ENCODE measurements around the gene HOXC11.
A peak's percentile ranks its signal among the peaks of the same experiment; 100 is the strongest.

Gene HOXC11

DNA sequence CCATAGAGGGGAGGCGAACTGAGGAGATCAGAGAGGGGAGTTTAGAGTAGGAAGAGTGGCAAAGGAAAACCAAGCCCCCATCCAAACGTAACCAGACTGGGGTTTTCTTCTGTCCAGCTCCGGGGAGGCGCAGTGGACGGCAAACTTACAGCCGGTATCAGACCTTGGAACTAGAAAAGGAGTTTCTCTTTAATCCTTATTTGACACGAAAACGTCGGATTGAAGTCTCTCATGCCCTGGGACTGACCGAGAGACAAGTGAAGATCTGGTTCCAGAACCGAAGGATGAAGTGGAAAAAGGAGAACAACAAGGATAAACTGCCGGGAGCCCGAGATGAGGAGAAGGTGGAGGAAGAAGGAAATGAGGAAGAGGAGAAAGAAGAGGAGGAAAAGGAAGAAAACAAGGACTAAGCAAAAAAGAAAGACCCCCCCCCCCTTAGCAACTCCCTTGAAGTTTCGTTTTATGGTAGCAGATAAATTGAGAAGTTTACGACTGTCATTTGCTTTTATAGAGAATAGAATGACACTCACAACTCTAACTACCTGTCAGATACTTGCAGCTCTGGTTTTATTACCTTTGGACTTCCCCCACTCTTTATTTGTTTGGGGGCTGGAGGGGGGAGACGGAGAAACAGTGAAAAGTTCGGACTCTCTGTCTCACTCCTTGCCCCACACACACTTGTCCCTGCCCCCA, 38.2 kb downstream of the HOXC11 start:
- Histone ChIP-seq H3K4me3 (ENCODE audit: low read depth, low read length) (no peak overlapping the region), H3K9ac (ENCODE audit: low read depth, low read length) (no peak overlapping the region), H3K9me3 (ENCODE audit: control insufficient read depth, insufficient read depth, low read length) (no peaks in the 10 kb centered on the region), H3K27me3 (ENCODE audit: control insufficient read depth, insufficient read depth, low read length) (peaks cover 95% of the 10 kb centered on the region), H3K36me3 (ENCODE audit: control insufficient read depth, insufficient read depth, low read length) (no peaks in the 10 kb centered on the region), H3K4me1 (ENCODE audit: control insufficient read depth, insufficient read depth, low read length) (no peaks in the 10 kb centered on the region)

DNA sequence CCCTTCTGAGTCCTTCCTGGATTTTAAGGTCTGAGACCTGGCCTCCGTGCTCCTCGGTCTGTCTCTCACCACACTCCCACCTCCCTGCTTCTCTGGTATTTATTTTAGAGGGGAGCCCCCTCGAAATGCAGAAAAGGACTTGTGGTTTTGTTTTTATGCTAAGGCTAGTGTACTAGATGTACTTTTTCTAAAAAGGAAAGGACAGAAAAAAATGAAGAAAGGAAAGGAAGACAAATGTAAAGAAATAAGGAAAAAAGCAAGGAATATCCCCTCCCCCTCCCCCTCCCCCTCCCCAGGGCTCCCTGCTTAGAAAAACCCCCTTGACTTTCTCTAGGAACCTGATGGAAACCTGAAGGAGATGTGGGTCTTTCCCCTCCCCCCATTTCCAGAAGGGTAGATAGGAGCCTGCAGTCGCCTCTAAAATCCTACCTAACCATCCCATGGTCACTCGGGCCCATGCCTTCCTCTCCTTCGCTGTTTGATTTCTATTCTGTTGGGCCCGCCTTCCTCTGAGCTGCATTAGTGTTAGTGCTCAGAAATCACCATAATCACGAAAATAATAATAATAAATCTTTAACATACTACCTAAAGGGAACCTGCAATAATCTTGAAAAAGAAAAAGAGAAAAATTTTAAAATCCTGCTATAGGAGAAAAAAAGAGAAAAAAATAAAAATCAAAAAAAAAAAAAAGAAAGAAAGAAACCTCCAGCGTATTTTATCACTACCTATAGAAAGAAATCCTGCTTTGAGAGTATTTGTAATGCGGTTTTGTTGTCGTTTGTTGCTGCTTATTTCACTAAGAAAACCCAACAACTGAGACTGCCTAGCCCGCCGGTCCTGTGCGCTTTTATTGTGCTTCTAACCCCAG, 39.0 kb downstream of the HOXC11 start:
- H3K36me3 ChIP-seq (ENCODE audit: control insufficient read depth, insufficient read depth, low read length) = no peaks in the 10 kb centered on the region
- no peaks in the 10 kb centered on the region for H3K9me3 ChIP-seq (ENCODE audit: control insufficient read depth, insufficient read depth, low read length)
- H3K4me3 ChIP-seq (ENCODE audit: low read depth, low read length) = no peak overlapping the region
- H3K9ac ChIP-seq (ENCODE audit: low read depth, low read length) = no peak overlapping the region
- peaks cover 95% of the 10 kb centered on the region for H3K27me3 ChIP-seq (ENCODE audit: control insufficient read depth, insufficient read depth, low read length)
- H3K4me1 ChIP-seq (ENCODE audit: control insufficient read depth, insufficient read depth, low read length) = no peaks in the 10 kb centered on the region

DNA sequence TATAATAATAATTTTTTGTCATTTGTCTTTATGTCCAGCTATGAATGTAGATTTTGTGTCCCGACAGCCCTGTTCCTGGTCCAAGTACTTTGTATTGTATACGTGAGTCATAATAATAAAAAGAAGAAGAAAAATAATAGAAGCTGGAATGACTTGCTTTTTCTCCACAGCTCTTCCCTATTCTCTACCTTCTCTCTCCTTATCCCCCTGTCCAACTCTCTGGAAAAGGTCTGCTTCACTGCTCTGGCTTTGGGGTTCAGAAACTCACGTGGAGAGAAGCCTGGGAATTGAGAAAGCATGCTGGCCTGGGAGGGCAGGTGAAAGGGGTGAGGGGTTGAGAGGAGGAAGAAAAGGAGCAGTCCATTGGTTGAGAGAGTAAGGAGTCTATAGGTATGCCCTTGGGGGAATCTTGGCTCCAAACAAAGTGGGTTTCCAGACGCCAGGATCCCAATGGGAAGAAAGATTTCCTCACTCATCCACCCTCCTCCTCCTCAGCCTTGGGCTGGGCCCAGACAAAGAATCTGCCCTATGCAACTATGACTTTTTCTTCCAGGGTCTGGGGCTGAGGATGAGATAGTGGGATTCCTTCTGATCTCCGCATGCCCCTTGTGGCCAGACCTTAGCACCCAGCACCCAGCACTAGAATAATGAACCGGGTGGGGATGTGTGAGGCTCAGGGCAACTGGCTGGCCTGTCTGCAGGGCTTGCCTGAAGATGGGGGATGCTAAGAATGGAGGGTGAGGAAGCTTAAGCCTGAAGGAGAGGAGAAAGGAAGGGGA, 39.9 kb downstream of the HOXC11 start:
- Histone ChIP-seq H3K36me3 (ENCODE audit: control insufficient read depth, insufficient read depth, low read length) (no peaks in the 10 kb centered on the region), H3K9me3 (ENCODE audit: control insufficient read depth, insufficient read depth, low read length) (no peaks in the 10 kb centered on the region), H3K4me3 (ENCODE audit: low read depth, low read length) (no peak overlapping the region), H3K9ac (ENCODE audit: low read depth, low read length) (no peak overlapping the region), H3K4me1 (ENCODE audit: control insufficient read depth, insufficient read depth, low read length) (no peaks in the 10 kb centered on the region), H3K27me3 (ENCODE audit: control insufficient read depth, insufficient read depth, low read length) (peaks cover 94% of the 10 kb centered on the region)

DNA sequence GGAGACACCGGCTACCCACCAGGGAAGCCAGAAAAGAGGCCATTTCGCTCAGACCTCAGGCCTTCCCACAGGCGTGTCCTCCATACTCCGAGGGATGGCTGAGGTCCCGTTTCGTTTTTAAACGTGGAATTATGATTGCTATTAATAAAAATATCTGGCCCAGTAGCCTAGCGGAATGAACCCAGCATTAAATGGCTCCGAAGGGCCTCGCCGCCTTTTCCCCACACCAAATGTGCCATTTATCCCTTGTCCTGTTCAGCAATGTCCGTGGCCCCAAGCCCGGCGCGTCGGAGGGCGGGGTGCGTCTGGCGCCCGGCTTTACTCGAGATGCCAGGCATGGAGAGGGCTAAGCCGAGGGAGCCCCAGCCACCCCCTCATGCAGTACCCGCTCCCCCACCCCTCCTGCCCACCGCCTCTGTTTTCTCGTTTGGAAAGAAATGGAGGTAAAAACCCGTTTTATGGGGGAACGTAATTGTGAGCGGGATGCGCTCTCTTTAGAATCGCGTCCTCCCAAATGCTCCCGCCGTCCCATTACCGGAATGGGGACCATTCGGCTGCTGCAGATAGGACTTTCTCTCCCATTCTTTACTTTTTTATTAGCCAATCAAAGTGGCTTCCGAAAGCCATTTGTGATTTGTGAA, 41.6 kb downstream of the HOXC11 start:
- no peaks in the 10 kb centered on the region for H3K9me3 ChIP-seq (ENCODE audit: control insufficient read depth, insufficient read depth, low read length)
- no peaks in the 10 kb centered on the region for H3K4me1 ChIP-seq (ENCODE audit: control insufficient read depth, insufficient read depth, low read length)
- H3K9ac ChIP-seq (ENCODE audit: low read depth, low read length) = no peak overlapping the region
- H3K27me3 ChIP-seq (ENCODE audit: control insufficient read depth, insufficient read depth, low read length) = peaks cover 96% of the 10 kb centered on the region
- H3K36me3 ChIP-seq (ENCODE audit: control insufficient read depth, insufficient read depth, low read length) = no peaks in the 10 kb centered on the region
- H3K4me3 ChIP-seq (ENCODE audit: low read depth, low read length) = peak overlapping the region; percentile 26

DNA sequence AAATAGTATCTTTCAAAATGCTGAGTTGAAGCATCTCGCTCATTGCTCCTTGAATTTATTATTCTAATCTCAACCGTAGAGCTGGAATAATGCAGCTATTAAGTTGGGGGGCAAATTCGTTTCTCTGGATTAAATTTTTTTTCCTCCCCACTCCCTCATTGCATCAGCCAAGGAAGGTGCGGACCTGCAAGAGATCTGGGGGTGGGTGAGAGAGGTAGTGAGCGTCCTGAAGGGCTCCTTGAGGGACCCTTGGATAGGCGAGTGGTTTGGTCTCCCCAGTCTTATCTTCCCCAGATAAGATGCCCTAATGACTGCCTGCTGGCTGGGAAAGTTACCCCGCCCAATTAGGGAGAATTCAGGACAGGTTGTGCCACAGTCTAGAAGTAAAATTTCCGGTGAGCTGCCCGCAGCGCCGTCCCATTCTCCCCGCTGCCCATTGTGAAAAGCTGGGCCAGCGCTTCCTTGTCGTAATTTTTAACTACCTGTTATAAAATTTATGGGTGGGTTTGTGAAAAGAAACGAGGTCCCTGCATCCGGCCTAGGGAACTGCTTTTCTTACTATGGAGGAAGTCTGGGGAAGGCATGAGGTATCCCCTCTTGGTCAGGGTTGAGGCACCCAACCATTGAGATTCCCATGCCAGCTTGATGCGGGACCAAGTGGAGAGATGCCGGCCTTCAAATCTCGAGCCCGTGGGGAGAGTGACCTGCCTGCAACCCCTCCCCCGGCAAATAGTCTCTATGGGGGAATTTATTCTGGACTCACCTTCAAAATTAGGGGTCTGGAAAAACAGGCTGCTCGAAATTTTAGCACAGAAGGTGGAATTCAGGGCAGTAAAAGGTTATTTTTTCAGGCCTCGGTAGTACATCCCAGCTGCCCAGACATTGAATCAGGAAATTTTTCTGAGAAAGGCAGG, 42.3 kb downstream of the HOXC11 start:
- Histone ChIP-seq H3K4me1 (ENCODE audit: control insufficient read depth, insufficient read depth, low read length) (no peaks in the 10 kb centered on the region), H3K9me3 (ENCODE audit: control insufficient read depth, insufficient read depth, low read length) (no peaks in the 10 kb centered on the region), H3K4me3 (ENCODE audit: low read depth, low read length) (peak overlapping the region; percentile 8), H3K36me3 (ENCODE audit: control insufficient read depth, insufficient read depth, low read length) (no peaks in the 10 kb centered on the region), H3K27me3 (ENCODE audit: control insufficient read depth, insufficient read depth, low read length) (peaks cover 96% of the 10 kb centered on the region), H3K9ac (ENCODE audit: low read depth, low read length) (no peak overlapping the region)

DNA sequence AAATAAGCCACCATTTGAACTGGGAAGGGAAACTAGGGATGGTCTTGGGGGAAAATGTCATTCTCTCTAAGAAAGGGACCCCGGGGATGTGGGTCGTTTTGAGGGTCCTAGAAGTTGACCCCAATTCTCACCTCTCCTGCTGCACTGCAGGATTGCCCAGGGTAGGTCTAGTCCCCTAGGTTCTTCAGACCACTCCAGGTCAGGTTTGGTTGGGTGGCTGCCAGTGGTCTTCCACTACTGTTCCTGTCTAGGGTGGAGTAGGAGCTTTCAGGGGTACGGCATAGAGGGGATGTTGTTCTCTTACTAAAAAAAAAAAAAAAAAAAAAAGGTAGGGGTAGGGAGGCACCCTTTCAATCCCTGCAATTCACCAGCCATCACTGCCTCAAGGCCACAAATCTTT, 43.1 kb downstream of the HOXC11 start:
- peaks cover 96% of the 10 kb centered on the region for H3K27me3 ChIP-seq (ENCODE audit: control insufficient read depth, insufficient read depth, low read length)
- no peaks in the 10 kb centered on the region for H3K4me1 ChIP-seq (ENCODE audit: control insufficient read depth, insufficient read depth, low read length)
- H3K9me3 ChIP-seq (ENCODE audit: control insufficient read depth, insufficient read depth, low read length) = no peaks in the 10 kb centered on the region
- H3K4me3 ChIP-seq (ENCODE audit: low read depth, low read length) = peak overlapping the region; percentile 26
- H3K36me3 ChIP-seq (ENCODE audit: control insufficient read depth, insufficient read depth, low read length) = no peaks in the 10 kb centered on the region
- no peak overlapping the region for H3K9ac ChIP-seq (ENCODE audit: low read depth, low read length)

DNA sequence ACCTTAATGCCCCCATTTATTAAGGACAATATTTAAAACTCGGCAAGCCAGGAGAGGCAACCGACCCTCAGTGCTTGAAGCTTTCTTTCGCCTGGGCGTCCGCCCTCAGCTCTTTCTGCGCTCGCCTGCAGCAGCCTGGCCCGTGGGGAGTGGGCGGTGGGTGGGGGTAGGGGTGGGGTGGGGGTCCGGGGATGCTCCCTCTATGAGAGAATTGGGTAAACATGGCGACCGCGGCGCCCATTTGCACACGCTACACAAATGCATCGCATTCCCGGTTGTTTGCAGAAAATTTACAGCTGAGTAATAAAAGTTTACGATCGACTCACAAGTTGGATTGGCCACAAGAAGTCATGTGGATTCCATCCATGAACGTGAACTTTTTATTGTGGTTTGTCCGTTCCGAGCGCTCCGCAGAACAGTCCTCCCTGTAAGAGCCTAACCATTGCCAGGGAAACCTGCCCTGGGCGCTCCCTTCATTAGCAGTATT, 43.6 kb downstream of the HOXC11 start:
- Histone ChIP-seq H3K27me3 (ENCODE audit: control insufficient read depth, insufficient read depth, low read length) (peaks cover 96% of the 10 kb centered on the region), H3K4me3 (ENCODE audit: low read depth, low read length) (peak overlapping the region; percentile 26)

DNA sequence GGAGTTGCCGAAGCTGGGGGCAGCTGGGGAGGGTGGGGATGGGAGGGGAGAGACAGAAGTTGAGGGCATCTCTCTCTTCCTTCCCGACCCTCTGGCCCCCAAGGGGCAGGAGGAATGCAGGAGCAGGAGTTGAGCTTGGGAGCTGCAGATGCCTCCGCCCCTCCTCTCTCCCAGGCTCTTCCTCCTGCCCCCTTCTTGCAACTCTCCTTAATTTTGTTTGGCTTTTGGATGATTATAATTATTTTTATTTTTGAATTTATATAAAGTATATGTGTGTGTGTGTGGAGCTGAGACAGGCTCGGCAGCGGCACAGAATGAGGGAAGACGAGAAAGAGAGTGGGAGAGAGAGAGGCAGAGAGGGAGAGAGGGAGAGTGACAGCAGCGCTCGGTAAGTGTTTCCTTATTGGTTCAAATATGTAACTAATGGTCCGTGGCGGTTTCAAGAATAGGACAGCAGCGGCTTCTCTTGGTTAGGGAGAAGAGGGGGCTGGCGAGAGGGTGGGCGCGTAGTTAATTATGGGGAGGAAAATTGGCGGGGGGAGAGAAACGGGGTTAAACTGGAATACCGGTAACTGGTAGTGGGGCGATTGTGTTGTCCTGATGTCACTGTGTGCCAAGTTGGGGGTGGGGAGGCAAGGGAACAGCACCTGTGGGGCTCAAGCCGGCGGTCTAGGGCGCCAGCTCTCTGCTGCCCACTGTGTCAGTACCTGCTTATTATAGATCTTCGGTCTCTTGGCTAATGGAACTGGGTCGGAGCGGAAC, 44.3 kb downstream of the HOXC11 start:
- no peaks in the 10 kb centered on the region for H3K9me3 ChIP-seq (ENCODE audit: control insufficient read depth, insufficient read depth, low read length)
- H3K9ac ChIP-seq (ENCODE audit: low read depth, low read length) = no peak overlapping the region
- H3K27me3 ChIP-seq (ENCODE audit: control insufficient read depth, insufficient read depth, low read length) = peaks cover 96% of the 10 kb centered on the region
- peak overlapping the region; percentile 32 for H3K4me3 ChIP-seq (ENCODE audit: low read depth, low read length)
- H3K36me3 ChIP-seq (ENCODE audit: control insufficient read depth, insufficient read depth, low read length) = no peaks in the 10 kb centered on the region
- H3K4me1 ChIP-seq (ENCODE audit: control insufficient read depth, insufficient read depth, low read length) = no peaks in the 10 kb centered on the region

More for the DNA sequence above, 43.6 kb downstream of the HOXC11 start:
- Histone ChIP-seq H3K4me1 (ENCODE audit: control insufficient read depth, insufficient read depth, low read length) (no peaks in the 10 kb centered on the region), H3K36me3 (ENCODE audit: control insufficient read depth, insufficient read depth, low read length) (no peaks in the 10 kb centered on the region), H3K9me3 (ENCODE audit: control insufficient read depth, insufficient read depth, low read length) (no peaks in the 10 kb centered on the region), H3K9ac (ENCODE audit: low read depth, low read length) (no peak overlapping the region)

DNA sequence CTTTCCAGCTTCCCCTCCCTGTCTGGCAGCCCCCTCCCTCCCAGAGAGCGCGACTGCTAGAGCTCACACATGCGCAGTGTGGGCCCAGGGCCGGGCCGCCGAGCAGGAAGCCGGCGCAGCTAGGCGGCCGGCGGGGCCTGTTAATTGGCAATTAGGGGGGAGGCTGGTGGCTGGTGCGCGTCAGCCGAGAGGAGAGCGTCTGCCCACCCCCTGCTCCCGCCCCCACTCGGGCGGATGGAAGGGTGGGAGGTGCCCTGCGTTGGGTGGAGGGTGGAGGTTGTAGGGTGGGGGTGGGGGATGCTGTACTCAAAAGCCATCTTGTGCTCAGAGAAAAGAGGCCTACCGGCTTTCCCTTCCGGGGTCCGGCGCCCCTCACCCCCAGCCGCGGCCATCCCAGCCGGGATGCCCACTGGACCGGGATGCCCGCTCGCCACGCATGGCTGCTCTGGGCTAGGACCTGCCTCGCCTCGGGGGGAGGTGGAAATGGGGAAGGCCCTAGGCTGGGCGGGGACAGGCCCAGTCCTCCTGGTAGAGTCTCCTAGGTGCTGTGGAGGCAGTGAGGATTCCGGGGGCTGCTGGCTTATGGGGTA, 45.0 kb downstream of the HOXC11 start:
- Histone ChIP-seq H3K27me3 (ENCODE audit: control insufficient read depth, insufficient read depth, low read length) (peaks cover 96% of the 10 kb centered on the region), H3K9ac (ENCODE audit: low read depth, low read length) (no peak overlapping the region), H3K4me1 (ENCODE audit: control insufficient read depth, insufficient read depth, low read length) (no peaks in the 10 kb centered on the region), H3K9me3 (ENCODE audit: control insufficient read depth, insufficient read depth, low read length) (no peaks in the 10 kb centered on the region), H3K36me3 (ENCODE audit: control insufficient read depth, insufficient read depth, low read length) (no peaks in the 10 kb centered on the region), H3K4me3 (ENCODE audit: low read depth, low read length) (peak overlapping the region; percentile 35)

DNA sequence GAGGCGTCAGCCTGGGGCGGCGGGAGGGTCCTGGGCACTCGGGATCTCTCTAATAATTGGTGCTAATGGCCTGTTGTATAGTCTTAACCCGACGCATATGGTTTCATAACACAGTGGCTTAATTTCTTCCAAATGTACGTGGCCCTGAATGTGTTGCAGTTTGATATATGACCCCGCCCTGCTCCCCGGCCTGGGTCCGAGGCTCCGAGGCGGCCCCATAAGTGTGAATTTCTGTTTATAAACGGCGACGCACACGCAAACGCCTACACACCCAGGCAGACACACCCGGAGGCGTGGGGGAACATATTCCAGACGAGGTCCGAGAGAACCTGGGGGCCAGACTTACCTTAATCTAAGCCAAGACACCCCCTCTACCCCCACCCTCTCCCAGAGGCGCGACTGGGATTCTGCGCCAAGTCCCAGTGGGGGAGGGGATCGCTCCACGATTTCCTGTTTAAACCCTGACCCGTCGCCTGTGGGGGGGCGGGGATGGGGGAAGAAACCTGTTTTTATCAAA, 45.6 kb downstream of the HOXC11 start:
- no peaks in the 10 kb centered on the region for H3K36me3 ChIP-seq (ENCODE audit: control insufficient read depth, insufficient read depth, low read length)
- peak overlapping the region; percentile 35 for H3K4me3 ChIP-seq (ENCODE audit: low read depth, low read length)
- no peaks in the 10 kb centered on the region for H3K9me3 ChIP-seq (ENCODE audit: control insufficient read depth, insufficient read depth, low read length)
- no peak overlapping the region for H3K9ac ChIP-seq (ENCODE audit: low read depth, low read length)
- H3K4me1 ChIP-seq (ENCODE audit: control insufficient read depth, insufficient read depth, low read length) = no peaks in the 10 kb centered on the region
- peaks cover 96% of the 10 kb centered on the region for H3K27me3 ChIP-seq (ENCODE audit: control insufficient read depth, insufficient read depth, low read length)

Data from iPS-15b (cell line).